Measurements from ENCODE around the gene CAPSL. TPM values are rescaled to one million over a fixed set of nuclear protein-coding genes. Genes with fewer than 3 reads are reported as not detected.
"Not testable (repeated sequence)": the region's sequence is repeated elsewhere in the genome, so short reads cannot be mapped to it uniquely, and the experiment has no call there.

Gene CAPSL
- total and polyA plus RNA-seq, 5 donors from 2014 or later = not detected

DNA sequence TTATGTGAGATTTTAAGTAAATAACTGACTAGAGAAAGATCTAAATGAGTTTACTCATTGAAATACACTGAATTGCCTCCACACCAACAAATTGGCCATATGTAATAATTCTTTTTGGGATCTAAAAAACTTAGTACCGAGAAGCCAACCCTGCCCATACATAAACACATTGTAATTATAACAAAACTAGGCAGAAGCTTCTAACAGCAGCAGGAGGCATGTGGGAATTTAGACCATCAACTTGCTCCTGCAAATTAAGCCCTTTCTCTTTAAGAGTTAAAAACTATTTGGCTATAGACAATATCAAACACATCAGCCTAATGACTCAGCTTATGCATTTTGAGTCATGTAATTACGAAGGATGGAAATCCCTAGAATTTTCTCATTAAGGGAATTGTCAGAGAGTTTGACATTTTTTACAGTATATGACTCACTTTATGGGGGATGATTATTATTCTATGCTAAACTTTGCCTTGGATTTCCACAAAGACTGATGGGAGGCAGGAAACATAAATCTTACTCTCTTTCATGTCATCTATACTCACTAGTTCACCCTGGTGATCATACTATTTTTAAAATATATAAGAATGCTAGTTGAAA, 80.7 kb downstream of the CAPSL start:
- peak overlapping the region; percentile 92 to 100 (median 97) for H3K27ac Mint-ChIP-seq
- Histone ChIP-seq H3K4me3 (ENCODE audit: low read depth, low read length) (peak overlapping the region; percentile 100), H3K9me3 (ENCODE audit: control insufficient read depth in 2 of 2, low read length in 2 of 2) (no peaks in the 10 kb centered on the region), H3K4me1 (ENCODE audit: control insufficient read depth, insufficient read depth, low read length, poor library complexity, severe bottlenecking) (peaks cover 69% of the 10 kb centered on the region), H3K27me3 (ENCODE audit: control insufficient read depth, insufficient read depth, low read length) (no peaks in the 10 kb centered on the region), H3K27ac (ENCODE audit: insufficient read depth, low read length, poor library complexity, severe bottlenecking) (peak overlapping the region; percentile 98), H3K36me3 (ENCODE audit: control insufficient read depth, insufficient read depth, low read length) (peaks cover 34% of the 10 kb centered on the region)
- H3K4me1 Mint-ChIP-seq = peaks cover 26 to 74% (median 53%) of the 10 kb centered on the region in 4 donors
- H3K4me3 Mint-ChIP-seq = peak overlapping the region; percentile 77 to 94 (median 93)
- peaks cover 4% of the 10 kb centered on the region for H3K27me3 Mint-ChIP-seq
- DNase-seq = peak in 2 of 3 donors; percentile 13 to 31
- H3K9me3 Mint-ChIP-seq = peaks cover 0 to 2% (median 0%) of the 10 kb centered on the region in 7 donors
- ATAC-seq (ENCODE audit: low read depth in 2 of 2) = no peak
- H3K36me3 Mint-ChIP-seq = peaks cover 45% of the 10 kb centered on the region

DNA sequence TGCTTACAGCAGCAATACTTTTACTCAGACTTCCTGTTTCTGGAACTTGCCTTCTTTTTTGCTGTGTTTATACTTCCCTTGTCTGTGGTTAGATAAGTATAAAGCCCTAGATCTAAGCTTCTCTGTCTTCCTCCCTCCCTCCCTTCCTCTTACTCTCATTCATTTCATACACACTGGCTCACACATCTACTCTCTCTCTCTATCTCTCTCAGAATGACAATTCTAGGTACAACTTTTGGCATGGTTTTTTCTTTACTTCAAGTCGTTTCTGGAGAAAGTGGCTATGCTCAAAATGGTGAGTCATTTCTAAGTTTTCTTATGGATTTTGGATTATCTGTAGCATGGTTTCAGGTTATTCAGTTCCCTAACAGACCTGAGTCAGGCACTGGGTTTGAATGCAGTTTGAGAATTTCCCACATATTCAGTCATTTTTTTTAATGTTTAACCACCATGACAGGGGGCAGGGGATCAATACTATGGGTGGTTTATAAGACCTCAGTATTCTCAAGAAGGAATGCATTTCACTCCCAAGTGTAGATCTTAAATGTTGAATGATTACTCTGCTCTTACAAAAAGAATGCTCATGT, 81.6 kb downstream of the CAPSL start, which contains the start of gene IL7R:
Gene IL7R (plus strand): TSS at position 127 of the 587 bp plus-strand sequence. CDS start 87 bp downstream, at position 214.
- peaks cover 0 to 2% (median 0%) of the 10 kb centered on the region in 7 donors for H3K9me3 Mint-ChIP-seq
- ATAC-seq (ENCODE audit: low read depth in 2 of 2) (peak; percentile 36 to 43), DNase-seq (peak in 2 of 3 donors; percentile 76 to 77)
- H3K27me3 ChIP-seq (ENCODE audit: control insufficient read depth, insufficient read depth, low read length) = no peaks in the 10 kb centered on the region
- peaks cover 4% of the 10 kb centered on the region for H3K27me3 Mint-ChIP-seq
- peaks cover 36% of the 10 kb centered on the region for H3K36me3 Mint-ChIP-seq
- peaks cover 69% of the 10 kb centered on the region for H3K4me1 ChIP-seq (ENCODE audit: control insufficient read depth, insufficient read depth, low read length, poor library complexity, severe bottlenecking)
- H3K9me3 ChIP-seq (ENCODE audit: control insufficient read depth in 2 of 2, low read length in 2 of 2) = no peaks in the 10 kb centered on the region
- H3K27ac Mint-ChIP-seq = peak within 1 kb of the TSS; percentile 100
- peak within 1 kb of the TSS; percentile 77 to 94 (median 94) for H3K4me3 Mint-ChIP-seq
- H3K4me3 ChIP-seq (ENCODE audit: low read depth, low read length) = peak within 1 kb of the TSS; percentile 100
- H3K36me3 ChIP-seq (ENCODE audit: control insufficient read depth, insufficient read depth, low read length) = peaks cover 26% of the 10 kb centered on the region
- H3K27ac ChIP-seq (ENCODE audit: insufficient read depth, low read length, poor library complexity, severe bottlenecking) = peak within 1 kb of the TSS; percentile 98
- H3K4me1 Mint-ChIP-seq = peaks cover 26 to 74% (median 50%) of the 10 kb centered on the region in 4 donors

DNA sequence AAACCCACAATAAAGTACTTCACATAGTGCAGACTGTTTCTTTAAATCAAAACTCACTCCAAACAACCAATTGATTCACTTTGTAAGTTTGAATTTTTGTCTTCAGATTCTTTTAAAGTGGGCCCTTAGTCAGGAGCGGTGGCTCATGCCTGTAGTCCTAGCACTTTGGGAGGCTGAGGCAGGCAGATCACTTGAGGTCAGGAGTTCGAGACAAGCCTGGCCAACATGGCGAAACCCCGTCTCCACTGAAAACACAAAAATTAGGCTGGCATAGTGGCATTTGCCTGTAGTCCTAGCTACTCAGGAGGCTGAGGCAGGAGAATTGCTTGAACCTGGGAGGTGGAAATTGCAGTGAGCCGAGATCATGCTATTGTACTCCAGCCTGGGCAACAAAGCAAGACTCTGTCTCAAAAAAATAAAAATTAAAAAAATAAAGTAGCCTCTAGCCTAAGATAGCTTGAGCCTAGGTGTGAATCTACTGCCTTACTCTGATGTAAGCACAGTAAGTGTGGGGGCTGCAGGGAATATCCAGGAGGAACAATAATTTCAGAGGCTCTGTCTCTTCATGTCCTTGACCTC, 82.1 kb downstream of the CAPSL start:
- not testable (repeated sequence) for H3K9me3 Mint-ChIP-seq
- H3K4me1 Mint-ChIP-seq = peaks cover 26 to 74% (median 46%) of the 10 kb centered on the region in 4 donors

DNA sequence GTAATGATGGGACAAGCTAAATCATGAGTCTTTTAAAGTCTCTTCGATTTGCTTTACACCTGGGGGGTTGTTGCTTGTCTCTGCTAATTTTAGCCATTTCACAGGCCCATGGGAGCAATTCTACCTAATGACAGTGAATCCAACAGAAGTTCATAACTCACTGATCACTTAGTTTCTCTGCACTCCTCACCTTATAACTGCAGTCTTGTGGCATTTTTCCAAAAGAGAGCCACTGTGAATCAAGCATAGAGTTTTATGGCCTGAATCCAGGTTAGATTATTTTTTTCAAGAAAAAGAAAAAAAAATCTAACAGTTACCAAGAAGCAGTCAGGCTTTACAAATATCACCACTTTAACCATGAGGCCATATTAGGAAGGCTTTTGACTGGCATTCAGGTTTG, 83.2 kb downstream of the CAPSL start:
- H3K27ac ChIP-seq (ENCODE audit: insufficient read depth, low read length, poor library complexity, severe bottlenecking) = peak overlapping the region; percentile 98

More for the DNA sequence above, 82.1 kb downstream of the CAPSL start:
- not testable (repeated sequence) for ATAC-seq (ENCODE audit: low read depth in 2 of 2); H3K27me3 ChIP-seq (ENCODE audit: control insufficient read depth, insufficient read depth, low read length); H3K27me3 Mint-ChIP-seq; H3K9me3 ChIP-seq (ENCODE audit: control insufficient read depth in 2 of 2, low read length in 2 of 2)
- H3K4me1 ChIP-seq (ENCODE audit: control insufficient read depth, insufficient read depth, low read length, poor library complexity, severe bottlenecking) = peaks cover 69% of the 10 kb centered on the region
- H3K27ac ChIP-seq (ENCODE audit: insufficient read depth, low read length, poor library complexity, severe bottlenecking) = peak overlapping the region; percentile 98
- peak overlapping the region; percentile 92 to 100 (median 97) for H3K27ac Mint-ChIP-seq
- H3K36me3 ChIP-seq (ENCODE audit: control insufficient read depth, insufficient read depth, low read length) = peaks cover 20% of the 10 kb centered on the region
- peak overlapping the region; percentile 77 to 94 (median 93) for H3K4me3 Mint-ChIP-seq
- peaks cover 30% of the 10 kb centered on the region for H3K36me3 Mint-ChIP-seq
- H3K4me3 ChIP-seq (ENCODE audit: low read depth, low read length) = peak overlapping the region; percentile 100
- peak in 1 of 3 donors; percentile 44 for DNase-seq

More for the DNA sequence above, 83.2 kb downstream of the CAPSL start:
- Histone ChIP-seq H3K4me3 (ENCODE audit: low read depth, low read length) (peak overlapping the region; percentile 100), H3K27me3 (ENCODE audit: control insufficient read depth, insufficient read depth, low read length) (no peaks in the 10 kb centered on the region), H3K36me3 (ENCODE audit: control insufficient read depth, insufficient read depth, low read length) (peaks cover 9% of the 10 kb centered on the region), H3K9me3 (ENCODE audit: control insufficient read depth in 2 of 2, low read length in 2 of 2) (no peaks in the 10 kb centered on the region), H3K4me1 (ENCODE audit: control insufficient read depth, insufficient read depth, low read length, poor library complexity, severe bottlenecking) (peaks cover 64% of the 10 kb centered on the region)
- Mint-ChIP-seq H3K4me3 (peak overlapping the region; percentile 77 to 94 (median 92)), H3K27me3 (peaks cover 4% of the 10 kb centered on the region), H3K36me3 (peaks cover 20% of the 10 kb centered on the region), H3K27ac (peak overlapping the region; percentile 100), H3K9me3 (peaks cover 0 to 1% (median 0%) of the 10 kb centered on the region in 7 donors), H3K4me1 (peaks cover 25 to 74% (median 47%) of the 10 kb centered on the region in 4 donors)
- ATAC-seq (ENCODE audit: low read depth in 2 of 2) (no peak), DNase-seq (no peak)

Other genes with a start within 250 kb of the CAPSL start
- gene IL7R, start 81.7 kb downstream of the CAPSL start, total RNA-seq = 394 TPM
- gene IL7R, start 81.7 kb downstream of the CAPSL start, polyA plus RNA-seq = 100 to 1,000 TPM; 110 to 311 (median 212) TPM
- not detected for gene UGT3A1, start 52.8 kb upstream of the CAPSL start, total RNA-seq
- not detected for gene UGT3A1, start 52.8 kb upstream of the CAPSL start, polyA plus RNA-seq
- not detected for gene UGT3A2, start 128.3 kb upstream of the CAPSL start, total RNA-seq
- gene UGT3A2, start 128.3 kb upstream of the CAPSL start, polyA plus RNA-seq = under 1 TPM in 3 of 4 donors, not detected in 1; 0.07 to 0.60 (median 0.20) TPM
- 11.0 TPM for gene LMBRD2, start 213.3 kb upstream of the CAPSL start, total RNA-seq
- gene LMBRD2, start 213.3 kb upstream of the CAPSL start, polyA plus RNA-seq = 1 to 10 TPM; 2.5 to 5.0 (median 3.7) TPM
- 21.1 TPM for gene SKP2, start 213.5 kb upstream of the CAPSL start, total RNA-seq
- 10 to 100 TPM; 13.9 to 22.8 (median 21.0) TPM for gene SKP2, start 213.5 kb upstream of the CAPSL start, polyA plus RNA-seq

All from CD4-positive, CD25-positive, alpha-beta regulatory T cell (primary cell).